ENCODE measurements around the gene GMDS.

DNA sequence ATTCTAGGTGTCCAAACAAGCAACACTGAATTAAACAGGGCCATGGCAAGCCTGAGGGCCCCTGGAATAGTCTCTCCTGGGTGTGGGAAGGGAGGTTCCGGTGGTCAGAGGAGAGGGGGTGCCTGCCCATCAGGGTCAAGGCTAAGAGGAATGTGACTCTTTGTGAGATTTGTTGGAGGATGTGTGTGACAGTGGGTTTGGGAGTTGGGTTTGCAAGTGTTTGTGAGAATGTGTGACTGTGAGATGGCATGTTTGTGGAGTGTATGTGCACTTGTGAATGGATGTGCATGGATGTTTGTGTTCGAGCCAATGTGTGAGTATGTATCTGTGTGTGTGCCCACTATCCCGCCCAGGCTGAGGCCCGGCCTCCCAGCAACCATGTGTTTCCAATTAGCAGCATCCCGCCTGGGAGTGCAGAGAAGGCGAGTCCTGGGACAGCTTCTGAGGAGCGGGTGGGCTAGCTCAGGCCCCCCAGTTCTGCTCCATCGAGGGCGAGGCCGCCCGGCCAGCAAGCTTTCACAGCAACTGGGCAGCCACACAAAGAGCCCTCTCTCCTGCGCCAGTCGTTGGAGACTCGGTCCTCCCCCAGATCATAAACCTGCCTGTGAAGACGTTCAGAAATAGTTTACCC lies 623.1 kb downstream of the GMDS start:
- TF ChIP-seq BACH2 (CRISPR knock-in tag; IDR thresholded peaks at IDR 0.05; ENCODE audit: borderline replicate concordance) = no peak
- TF ChIP-seq ZNF8 (CRISPR knock-in tag; IDR thresholded peaks at IDR 0.05) = no peak
- TF ChIP-seq ZC3H10 (CRISPR knock-in tag; IDR thresholded peaks at IDR 0.05) = no peak
- TF ChIP-seq RARB (CRISPR knock-in tag; IDR thresholded peaks at IDR 0.05) = no peak
- no peak for TF ChIP-seq ESRRG (CRISPR knock-in tag; IDR thresholded peaks at IDR 0.05)
- TF ChIP-seq GLIS3 (CRISPR knock-in tag; IDR thresholded peaks at IDR 0.05) = no peak
- no peak for TF ChIP-seq CSDC2 (CRISPR knock-in tag; IDR thresholded peaks at IDR 0.05)
- no peak for TF ChIP-seq ZFP30 (CRISPR knock-in tag; IDR thresholded peaks at IDR 0.05)
- peak; percentile 82 for TF ChIP-seq TCF4 (CRISPR knock-in tag; IDR thresholded peaks at IDR 0.05; ENCODE audit: borderline replicate concordance)
- TF ChIP-seq CREB5 (CRISPR knock-in tag; IDR thresholded peaks at IDR 0.05; ENCODE audit: low read depth) = no peak
- TF ChIP-seq, protein P1, sequence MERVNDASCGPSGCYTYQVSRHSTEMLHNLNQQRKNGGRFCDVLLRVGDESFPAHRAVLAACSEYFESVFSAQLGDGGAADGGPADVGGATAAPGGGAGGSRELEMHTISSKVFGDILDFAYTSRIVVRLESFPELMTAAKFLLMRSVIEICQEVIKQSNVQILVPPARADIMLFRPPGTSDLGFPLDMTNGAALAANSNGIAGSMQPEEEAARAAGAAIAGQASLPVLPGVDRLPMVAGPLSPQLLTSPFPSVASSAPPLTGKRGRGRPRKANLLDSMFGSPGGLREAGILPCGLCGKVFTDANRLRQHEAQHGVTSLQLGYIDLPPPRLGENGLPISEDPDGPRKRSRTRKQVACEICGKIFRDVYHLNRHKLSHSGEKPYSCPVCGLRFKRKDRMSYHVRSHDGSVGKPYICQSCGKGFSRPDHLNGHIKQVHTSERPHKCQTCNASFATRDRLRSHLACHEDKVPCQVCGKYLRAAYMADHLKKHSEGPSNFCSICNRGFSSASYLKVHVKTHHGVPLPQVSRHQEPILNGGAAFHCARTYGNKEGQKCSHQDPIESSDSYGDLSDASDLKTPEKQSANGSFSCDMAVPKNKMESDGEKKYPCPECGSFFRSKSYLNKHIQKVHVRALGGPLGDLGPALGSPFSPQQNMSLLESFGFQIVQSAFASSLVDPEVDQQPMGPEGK (CRISPR knock-in tag; IDR thresholded peaks at IDR 0.05; ENCODE audit: borderline replicate concordance) = no peak
- TF ChIP-seq ZFP3 (CRISPR knock-in tag; IDR thresholded peaks at IDR 0.05) = no peak
- TF ChIP-seq ZNF565 (CRISPR knock-in tag; conservative IDR thresholded peaks at IDR 0.05; ENCODE audit: low read depth) = no peak
- TF ChIP-seq, protein P2, sequence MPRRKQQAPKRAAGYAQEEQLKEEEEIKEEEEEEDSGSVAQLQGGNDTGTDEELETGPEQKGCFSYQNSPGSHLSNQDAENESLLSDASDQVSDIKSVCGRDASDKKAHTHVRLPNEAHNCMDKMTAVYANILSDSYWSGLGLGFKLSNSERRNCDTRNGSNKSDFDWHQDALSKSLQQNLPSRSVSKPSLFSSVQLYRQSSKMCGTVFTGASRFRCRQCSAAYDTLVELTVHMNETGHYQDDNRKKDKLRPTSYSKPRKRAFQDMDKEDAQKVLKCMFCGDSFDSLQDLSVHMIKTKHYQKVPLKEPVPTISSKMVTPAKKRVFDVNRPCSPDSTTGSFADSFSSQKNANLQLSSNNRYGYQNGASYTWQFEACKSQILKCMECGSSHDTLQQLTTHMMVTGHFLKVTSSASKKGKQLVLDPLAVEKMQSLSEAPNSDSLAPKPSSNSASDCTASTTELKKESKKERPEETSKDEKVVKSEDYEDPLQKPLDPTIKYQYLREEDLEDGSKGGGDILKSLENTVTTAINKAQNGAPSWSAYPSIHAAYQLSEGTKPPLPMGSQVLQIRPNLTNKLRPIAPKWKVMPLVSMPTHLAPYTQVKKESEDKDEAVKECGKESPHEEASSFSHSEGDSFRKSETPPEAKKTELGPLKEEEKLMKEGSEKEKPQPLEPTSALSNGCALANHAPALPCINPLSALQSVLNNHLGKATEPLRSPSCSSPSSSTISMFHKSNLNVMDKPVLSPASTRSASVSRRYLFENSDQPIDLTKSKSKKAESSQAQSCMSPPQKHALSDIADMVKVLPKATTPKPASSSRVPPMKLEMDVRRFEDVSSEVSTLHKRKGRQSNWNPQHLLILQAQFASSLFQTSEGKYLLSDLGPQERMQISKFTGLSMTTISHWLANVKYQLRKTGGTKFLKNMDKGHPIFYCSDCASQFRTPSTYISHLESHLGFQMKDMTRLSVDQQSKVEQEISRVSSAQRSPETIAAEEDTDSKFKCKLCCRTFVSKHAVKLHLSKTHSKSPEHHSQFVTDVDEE (CRISPR knock-in tag; IDR thresholded peaks at IDR 0.05) = no peak

All from SK-N-SH treated with all-trans-retinoic acid at 6 μM for 48 hours (cell line).